ENCODE results near the gene RUFY1.
"Not testable (repeated sequence)": the region's sequence is repeated elsewhere in the genome, so short reads cannot be mapped to it uniquely, and the experiment has no call there.

RUFY1 gene

DNA sequence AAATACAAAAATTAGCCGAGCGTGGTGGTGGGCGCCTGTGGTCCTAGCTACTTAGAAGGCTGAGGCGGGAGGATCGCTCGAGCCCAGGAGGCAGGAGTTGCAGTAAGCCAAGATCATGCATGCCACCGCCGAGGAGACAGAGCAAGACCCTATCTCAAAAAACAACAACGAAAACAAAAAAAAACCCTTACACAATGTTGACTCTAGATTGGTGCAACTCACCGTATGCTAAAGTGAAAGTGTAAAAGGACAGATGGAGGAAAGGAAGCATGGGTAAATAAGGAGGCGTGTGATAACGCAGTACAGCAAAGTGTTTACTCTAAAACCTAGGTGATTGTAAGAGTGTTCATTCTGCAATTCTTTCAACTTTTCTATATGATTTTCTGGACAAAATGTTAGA, 15.9 kb upstream of the RUFY1 start:
- no peak overlapping the region for H3K27ac ChIP-seq (replicated peaks)
- DNase-seq (ENCODE audit: low read depth in 1 of 2, low spot score in 1 of 2): no peak
- no peak overlapping the region for H3K4me3 ChIP-seq (replicated peaks; ENCODE audit: insufficient read depth, low read length)
- H3K27me3 ChIP-seq (ENCODE audit: insufficient read depth, poor library complexity, severe bottlenecking): peaks cover 13% of the 10 kb centered on the region
- TF ChIP-seq SPI1 (IDR thresholded peaks at IDR 0.05; ENCODE audit: borderline replicate concordance, low read depth): no peak
- TF ChIP-seq CTCF (IDR thresholded peaks at IDR 0.05; ENCODE audit: insufficient read depth, low read length): no peak
- no peak for TF ChIP-seq GABPA (IDR thresholded peaks at IDR 0.05; ENCODE audit: low read depth)
- no peak for TF ChIP-seq REST (IDR thresholded peaks at IDR 0.05; ENCODE audit: insufficient replicate concordance, low read depth)
- no peak for TF ChIP-seq POLR2AphosphoS5 (IDR thresholded peaks at IDR 0.05; ENCODE audit: low read depth)

DNA sequence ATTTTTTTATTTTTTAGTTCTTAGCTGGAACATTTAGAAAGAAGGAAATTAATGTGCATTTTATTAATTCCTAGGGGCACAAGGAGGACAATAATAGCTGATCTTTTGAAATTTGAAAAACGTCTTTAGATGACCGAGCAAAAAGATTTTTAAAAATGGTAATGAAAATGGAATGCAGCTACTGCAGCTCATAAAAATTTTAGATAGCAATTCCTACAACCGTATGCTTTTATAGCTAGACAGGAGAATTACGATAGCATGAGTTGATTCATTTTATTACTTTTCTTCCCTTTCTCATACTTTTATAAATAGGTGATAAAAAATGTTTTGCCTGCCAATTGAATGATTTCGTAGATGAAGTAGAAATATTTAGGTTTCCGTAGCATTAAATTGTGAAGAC, 13.7 kb upstream of the RUFY1 start:
- peaks cover under 1% of the 10 kb centered on the region for H3K27me3 ChIP-seq (ENCODE audit: insufficient read depth, poor library complexity, severe bottlenecking)
- no peak overlapping the region for H3K27ac ChIP-seq (replicated peaks)
- no peak for DNase-seq (ENCODE audit: low read depth in 1 of 2, low spot score in 1 of 2)
- TF ChIP-seq SPI1 (IDR thresholded peaks at IDR 0.05; ENCODE audit: borderline replicate concordance, low read depth) (no peak), REST (IDR thresholded peaks at IDR 0.05; ENCODE audit: insufficient replicate concordance, low read depth) (no peak), CTCF (IDR thresholded peaks at IDR 0.05; ENCODE audit: insufficient read depth, low read length) (no peak), GABPA (IDR thresholded peaks at IDR 0.05; ENCODE audit: low read depth) (no peak), POLR2AphosphoS5 (IDR thresholded peaks at IDR 0.05; ENCODE audit: low read depth) (no peak)
- no peak overlapping the region for H3K4me3 ChIP-seq (replicated peaks; ENCODE audit: insufficient read depth, low read length)

- no peak for TF ChIP-seq REST (IDR thresholded peaks at IDR 0.05; ENCODE audit: insufficient replicate concordance, low read depth)
- no peak for TF ChIP-seq POLR2AphosphoS5 (IDR thresholded peaks at IDR 0.05; ENCODE audit: low read depth)
- TF ChIP-seq SPI1 (IDR thresholded peaks at IDR 0.05; ENCODE audit: borderline replicate concordance, low read depth): no peak
- no peak for TF ChIP-seq GABPA (IDR thresholded peaks at IDR 0.05; ENCODE audit: low read depth)
- no peak for TF ChIP-seq CTCF (IDR thresholded peaks at IDR 0.05; ENCODE audit: insufficient read depth, low read length)
- Histone ChIP-seq H3K27ac (replicated peaks) (no peak overlapping the region), H3K27me3 (ENCODE audit: insufficient read depth, poor library complexity, severe bottlenecking) (no peaks in the 10 kb centered on the region), H3K4me3 (replicated peaks; ENCODE audit: insufficient read depth, low read length) (no peak overlapping the region)
- DNase-seq (ENCODE audit: low read depth in 1 of 2, low spot score in 1 of 2): no peak
These were observed 8.2 kb upstream of the RUFY1 start for GRCh38 chr5:179542170-179542569.

GRCh38 chr5:179543275-179543674, 7.1 kb upstream of the RUFY1 start:
- H3K27ac ChIP-seq (replicated peaks); H3K27me3 ChIP-seq (ENCODE audit: insufficient read depth, poor library complexity, severe bottlenecking); DNase-seq (ENCODE audit: low read depth in 1 of 2, low spot score in 1 of 2); H3K4me3 ChIP-seq (replicated peaks; ENCODE audit: insufficient read depth, low read length): not testable (repeated sequence)

All from HL-60 (cell line).